ENCODE results near the gene THRA.

THRA gene

DNA sequence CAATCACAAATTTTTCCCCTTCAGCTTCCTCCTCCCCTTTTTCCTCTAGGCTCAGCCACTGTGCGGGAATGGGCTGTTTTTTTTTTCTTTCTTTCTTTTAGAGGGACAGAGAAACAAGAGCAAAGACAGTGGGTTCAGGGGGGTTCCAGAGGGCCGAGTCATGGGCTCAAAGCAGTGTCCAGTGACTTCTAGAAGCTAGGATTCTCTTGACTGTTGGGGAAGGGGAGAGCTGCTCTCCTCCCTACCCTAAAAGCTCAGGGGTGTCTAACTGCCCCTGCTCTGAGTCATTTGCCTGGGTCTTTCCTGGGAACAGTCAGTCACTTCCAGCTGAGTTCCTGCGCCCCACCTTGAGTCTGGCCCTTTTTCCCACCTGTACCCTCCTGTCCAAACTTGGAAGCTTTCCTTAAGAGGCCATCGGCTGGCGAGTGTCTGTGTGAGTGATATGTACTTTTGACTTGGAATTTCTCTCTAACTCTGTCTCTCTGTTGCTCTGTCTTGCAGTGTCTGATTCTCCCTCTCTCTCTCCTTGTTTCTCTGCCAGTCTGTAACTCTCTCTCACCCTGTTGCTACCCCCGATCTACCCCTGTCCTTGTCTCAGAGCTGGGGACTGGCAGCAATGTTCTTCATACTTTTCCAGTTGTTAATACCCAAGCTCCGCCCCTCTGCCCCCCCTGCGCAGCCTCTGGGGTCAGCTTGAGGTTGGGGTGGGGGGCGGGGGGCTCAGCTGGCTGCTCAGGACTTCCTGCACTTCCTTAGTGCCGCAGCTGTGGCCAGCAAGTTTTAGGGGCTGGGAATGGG is 2.4 kb downstream of the THRA start:
- no peak for DNase-seq

DNA sequence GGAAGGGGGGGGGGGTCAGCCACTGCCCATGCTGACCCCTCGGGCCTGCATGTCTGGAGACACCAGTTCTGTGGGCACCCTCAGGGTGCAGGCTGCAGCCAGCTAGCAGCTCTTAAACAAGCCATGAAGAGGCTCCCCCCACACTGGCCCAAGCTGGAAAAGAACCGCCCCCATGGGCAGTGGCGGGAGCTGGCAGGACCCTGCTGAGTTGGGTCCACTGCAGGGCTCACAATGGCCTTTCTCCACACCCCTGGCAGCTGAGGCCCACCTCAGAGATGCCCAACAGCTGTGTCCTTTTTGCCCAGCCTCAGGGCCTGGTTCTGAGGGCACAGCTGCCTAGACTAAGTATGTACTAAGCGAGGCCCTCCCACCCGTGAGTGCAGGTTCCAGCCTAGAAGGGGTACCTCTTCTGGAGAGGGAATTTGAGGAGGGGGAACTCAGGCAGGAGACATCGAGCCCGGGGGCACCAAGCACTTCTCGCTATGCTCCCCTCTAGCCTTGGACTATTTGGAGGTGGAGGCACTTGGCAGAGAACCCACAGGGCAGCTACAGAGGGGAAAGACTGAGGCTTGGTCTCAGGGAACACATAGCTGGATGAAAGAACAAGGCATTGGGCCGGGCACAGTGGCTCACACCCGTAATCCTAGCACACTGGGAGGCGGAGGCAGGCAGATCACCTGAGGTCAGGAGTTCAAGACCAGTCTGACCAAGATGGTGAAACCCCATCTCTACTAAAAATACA is 3.2 kb downstream of the THRA start:
- DNase-seq: no peak

DNA sequence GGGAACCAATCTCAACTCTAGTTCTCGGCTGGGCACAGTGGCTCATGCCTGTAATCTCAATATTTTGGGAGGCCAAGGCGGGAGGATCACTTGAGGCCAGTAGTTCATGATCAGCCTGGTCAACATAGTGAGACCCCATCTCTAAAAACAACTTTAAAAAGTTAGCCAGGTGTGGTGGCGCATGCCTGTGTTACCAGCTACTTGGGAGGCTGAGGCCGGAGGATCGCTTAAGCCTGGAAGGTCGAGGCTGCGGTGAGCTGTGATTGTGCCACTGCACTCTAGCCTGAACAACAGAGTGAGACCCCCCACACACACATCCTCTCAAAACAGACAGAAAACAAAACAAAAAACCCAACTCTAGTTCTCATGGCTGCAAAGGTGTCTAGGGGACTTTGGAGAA is 4.9 kb downstream of the THRA start:
- DNase-seq: no peak

DNA sequence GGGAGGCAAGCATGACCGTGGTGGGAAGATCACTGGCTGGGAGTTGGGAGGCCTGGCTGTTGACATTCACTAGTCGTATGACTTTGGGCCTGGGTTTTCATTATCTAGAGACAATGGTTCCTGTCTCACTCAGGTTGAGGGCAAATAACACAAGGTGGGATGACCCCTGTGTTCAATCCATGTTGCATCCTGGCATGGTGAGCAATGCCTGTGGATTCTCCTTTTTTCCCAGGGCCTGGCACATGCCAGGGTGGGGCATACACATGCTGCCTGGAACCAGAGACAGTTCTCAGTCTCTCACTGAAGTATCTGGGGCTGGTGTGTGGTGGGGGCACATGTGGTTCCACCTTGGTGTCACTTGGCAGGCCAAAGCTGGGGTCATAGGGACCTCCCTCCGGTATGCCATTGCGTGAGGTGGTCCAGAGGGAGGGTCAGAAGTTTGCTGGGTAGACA is 5.4 kb downstream of the THRA start:
- DNase-seq: no peak

DNA sequence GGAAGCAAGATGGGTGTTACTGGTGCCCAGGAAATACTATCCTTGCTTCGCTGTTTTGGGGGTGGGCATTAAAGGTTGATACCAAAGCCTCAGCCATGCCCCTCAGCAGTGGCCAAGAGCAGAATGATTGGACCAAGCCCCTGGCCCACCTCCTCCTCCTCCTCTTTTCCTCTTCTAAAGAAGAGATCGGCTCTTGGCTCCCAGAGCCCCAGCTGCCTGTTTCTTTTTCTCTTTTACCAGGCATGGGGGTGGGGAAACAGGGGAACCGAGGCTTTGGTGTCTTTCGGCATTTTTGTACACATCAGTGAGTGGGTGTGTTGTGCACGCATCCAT is 5.8 kb downstream of the THRA start:
- no peak for DNase-seq

DNA sequence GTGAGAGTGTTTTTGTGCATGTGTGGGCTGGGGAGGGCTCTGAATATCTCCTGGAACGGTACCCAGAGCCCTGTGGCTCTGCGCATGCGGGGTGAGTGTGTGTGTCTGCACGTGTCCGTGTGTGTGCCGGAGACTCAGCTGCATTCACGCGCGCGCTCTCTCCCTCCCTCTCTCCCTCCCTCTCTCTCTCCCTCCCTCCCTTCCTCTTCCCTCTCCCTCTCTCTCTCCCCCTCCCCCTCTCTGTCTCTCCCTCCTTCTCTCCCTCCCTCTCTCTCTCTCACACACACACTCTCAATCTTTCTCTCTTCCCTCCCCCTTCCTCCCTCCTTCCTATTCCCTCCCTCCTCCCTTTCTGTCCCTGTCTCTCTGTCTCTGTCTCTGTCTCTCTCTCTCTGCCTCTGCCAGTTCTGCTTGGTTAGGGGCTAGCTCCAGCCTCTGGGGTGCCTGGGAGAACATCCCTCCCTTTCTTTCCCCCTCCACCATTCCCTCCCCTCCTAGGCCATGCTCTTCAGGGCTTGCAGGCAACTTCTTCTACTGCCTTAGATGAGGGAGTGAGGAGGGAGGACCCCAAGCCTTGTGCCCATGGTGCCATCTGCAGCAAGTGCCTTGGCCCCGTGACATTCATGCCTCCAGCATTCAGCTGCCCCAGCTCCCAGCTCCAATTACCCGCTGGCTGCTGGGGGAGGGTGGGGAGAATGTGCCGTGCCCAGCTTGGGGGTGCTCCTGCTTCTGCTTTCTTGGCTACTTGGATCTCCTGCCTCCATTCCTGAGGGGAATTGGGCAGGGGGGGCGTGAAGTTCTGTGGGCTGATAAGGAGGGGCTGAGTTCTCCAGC is 6.4 kb downstream of the THRA start:
- DNase-seq: peak; percentile 85 to 89

DNA sequence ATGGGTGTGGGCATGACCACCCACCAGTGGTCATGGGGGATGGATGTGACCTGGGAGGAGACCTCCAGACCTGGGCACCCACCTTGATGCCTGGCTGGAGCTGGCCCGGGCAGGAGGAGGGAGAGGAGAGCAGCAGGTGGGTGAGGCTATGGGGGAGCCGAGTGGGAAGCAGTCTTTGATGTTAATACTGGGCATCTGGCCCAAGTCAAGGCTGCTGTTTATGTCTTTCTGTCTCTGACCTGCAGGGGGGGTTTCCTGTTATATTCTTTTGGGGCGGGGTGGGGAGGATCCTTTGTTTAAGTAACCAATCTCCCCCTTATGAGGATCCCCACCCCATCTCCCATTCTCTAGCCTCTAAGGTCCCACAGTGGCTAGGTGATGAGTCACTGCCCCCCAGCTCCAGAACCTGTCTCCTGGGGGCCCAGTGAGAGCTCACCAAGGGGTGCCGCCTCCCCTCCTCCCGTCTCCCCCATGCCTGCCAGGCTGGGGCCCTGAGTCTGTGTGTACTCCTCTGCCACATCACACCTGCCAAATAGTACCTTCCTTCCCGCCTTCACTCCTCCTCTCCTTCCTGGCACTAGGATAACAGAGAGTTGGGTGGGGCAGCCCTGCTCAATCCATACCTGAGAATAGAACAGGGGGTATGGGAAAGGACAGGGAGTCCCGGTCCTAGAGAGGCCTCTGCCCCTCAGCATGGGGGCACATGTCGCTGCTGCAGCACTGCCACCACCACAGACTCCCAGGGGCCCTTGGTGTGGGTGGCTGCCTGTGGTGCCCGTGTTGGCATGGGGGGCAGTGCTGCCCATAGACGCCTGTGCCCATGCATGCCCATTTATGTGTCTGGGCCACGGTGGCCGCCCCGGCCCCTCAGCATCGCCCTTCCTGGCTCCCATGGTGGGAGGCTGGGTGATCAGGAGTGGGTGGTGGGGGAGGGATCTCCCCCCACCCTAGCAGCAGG is 7.3 kb downstream of the THRA start:
- peak; percentile 25 to 33 for DNase-seq

DNA sequence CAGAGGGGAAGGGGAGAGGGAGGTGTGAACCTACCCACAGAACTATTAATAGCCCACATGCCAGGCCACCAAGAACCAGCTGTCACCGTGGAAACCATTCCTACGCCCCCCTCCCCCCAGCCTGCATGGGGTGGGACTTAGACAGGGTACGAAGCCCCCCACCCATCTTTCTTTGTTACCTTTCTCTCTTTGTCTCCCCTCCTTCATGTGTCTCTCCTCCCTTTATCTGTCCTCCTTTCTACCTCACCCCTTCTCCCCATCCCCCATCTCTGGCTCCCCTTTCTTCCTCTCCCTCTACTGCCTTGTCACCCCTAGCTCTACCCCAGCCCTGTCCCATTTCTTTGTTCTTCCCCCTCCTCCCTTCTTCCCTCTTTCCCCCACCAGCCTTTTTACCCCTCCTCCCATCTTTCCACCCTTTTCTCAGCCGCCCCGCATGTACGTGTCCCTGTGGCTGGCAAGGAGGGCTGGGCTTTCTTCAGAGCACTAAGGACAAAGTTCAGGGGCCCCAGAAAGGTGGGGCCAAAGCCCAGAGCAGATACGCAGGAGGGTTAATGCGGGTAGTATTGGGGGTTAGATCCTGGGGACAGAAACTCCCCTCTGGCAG is 8.0 kb downstream of the THRA start:
- no peak for DNase-seq

DNA sequence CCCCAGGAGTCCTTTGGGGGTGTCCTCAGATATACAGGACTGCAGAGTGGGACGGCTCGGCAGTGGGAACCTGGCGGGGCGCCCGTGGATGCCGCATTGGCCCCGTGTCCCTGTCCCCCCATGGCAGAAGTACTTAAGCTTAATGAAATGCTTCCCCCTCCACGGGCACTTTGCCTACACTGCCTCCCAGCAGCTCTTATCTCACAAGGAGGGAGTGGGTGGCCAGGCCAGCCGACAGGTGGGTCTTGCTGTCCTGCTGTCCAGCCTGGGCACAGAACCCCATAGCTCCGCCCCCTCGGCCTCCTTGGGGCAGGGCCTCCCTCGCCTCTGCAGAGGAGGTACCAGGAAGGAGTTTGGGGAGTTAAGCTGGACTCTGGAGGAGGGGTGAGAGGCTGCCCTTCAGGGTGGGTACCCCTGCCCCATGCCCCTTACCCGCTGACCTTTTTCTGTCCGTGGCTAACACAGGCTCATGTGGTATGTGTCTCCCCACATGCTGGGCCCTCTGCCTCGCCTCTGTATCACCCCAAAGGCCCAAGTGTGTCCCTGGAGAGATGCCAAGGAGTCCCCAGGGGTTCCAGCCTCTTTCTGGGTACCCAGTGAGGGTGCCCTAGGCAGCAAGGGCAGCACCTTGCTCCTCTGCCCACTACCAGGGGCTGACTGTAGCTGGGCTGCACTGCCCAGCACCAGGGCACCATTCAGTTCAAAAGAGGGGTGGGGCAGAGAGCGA is 8.7 kb downstream of the THRA start:
- DNase-seq: no peak

DNA sequence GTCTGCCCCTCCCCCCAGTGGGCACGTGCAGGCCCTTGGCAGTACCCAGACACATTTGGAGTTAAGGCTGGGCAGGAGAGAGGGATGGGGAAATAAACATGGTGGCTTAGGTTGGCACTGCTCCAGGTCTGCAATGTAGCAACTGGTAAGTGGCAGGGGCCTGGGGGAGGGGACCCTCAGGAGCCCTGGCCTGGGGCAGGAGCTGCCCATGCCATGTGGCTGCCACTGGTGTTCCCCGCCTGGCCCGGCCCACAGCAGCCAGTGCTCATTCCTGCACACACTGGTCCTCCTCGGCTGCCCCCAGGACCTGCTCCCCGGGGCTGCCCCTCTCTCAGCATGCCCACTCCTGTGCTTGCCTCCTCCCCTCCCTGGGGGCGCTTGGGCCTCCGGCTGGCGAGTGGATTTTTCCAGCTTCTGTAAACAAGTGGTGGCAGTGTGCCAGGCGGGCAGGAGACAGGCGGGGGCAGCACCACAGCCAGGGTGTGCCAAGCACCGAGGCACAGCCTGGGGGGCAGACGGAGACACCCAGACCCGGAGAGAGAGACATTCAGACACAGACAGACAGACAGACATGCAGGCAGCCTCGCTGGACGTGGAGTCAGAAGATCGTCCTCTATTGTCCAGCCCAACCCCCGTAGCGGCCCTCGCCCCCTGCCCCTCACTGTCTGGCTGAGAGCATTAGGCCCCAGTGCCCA is 9.4 kb downstream of the THRA start:
- DNase-seq: no peak

DNA sequence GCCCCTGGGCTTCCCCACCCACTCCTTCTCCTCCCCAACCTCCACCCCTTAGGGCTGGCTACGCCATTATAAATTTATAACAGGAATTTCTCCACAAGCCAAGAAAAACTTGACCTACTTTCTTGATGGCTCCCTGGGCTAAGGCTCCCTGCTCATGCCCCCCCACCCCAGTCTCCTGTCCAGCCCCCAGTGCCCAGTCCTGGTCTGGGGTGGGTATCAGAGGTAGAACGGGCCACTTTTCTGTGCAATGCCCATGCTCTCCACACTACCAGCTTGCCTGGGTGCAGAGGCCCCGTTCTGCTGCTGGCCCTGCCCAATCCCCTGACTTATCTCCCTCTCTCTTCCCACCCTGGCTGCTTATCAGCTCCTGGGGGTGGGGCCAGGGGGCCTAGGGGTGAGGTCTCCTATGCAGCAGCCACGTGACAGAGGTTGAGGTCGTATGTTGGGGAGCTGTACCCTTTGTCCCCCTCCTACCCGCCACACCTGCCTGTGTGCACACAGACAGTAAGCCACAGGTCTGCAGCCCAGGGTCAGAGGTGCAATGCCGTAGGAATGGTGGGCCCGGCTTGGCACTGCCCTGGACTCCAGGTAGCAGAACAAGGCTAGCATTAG is 10.1 kb downstream of the THRA start:
- DNase-seq: no peak

DNA sequence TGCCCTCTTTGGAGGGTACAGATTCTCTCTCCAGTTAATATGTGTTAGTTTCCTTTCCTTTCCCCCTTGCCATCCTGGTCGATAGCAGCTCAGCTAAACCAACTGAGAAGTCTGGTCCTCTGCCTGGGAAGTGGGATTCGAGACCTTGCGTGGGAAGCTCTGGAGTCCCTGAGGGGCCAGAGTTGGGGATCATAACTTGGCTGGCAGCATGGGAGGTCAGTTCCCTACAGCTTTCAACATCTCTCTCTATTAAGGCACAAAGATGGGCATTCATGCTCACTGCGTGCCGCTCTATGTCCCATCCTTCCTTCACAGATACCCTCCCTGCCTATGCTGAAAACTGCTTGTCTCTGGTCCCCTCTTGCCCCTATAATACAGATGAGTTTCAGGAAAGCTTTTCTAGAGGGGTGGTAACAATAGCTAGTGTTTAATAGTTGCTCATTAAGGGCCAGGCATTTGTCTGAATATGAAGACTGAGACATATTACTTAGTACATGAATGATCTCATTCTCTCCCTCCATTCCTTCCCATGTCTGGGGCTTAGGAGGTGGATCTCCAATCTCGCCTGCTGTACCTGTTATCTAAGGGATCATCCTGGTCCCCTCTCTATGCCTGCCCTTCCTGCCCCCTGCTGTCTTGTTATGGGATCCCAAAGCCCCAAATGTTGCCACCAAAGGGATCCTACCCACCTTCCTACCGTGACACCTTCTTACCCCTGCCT is 10.8 kb downstream of the THRA start:
- no peak for DNase-seq

DNA sequence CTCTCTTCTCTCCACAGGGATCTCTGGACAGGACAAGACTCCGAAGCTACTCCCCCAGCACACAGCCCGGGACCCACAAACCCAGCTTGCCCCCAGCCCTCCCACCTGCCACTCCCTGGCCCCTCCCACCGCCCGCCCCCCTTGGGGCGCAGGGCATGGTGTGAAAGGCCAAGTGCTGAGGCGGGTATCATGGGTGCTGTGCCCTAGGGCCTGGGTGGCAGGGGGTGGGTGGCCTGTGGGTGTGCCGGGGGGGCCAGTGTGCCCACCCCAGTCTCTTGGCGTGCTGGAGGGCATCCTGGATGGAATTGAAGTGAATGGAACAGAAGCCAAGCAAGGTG is 11.4 kb downstream of the THRA start:
- DNase-seq: no peak

DNA sequence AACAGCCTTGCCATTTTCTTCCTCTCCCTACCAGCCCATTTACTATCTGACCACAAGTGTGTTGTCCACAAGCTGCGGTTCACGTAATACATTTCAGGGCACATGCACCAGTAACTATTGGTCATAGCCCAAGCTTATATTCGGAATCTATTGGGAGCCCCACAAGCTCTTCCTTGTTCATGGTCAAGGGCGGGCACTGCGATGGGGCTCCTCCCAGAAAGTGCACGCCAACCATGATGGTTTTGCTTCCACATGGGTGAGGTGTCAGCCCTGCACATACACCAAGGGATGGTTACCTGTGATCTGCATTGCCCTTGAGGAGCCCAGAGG is 12.1 kb downstream of the THRA start:
- DNase-seq: no peak

DNA sequence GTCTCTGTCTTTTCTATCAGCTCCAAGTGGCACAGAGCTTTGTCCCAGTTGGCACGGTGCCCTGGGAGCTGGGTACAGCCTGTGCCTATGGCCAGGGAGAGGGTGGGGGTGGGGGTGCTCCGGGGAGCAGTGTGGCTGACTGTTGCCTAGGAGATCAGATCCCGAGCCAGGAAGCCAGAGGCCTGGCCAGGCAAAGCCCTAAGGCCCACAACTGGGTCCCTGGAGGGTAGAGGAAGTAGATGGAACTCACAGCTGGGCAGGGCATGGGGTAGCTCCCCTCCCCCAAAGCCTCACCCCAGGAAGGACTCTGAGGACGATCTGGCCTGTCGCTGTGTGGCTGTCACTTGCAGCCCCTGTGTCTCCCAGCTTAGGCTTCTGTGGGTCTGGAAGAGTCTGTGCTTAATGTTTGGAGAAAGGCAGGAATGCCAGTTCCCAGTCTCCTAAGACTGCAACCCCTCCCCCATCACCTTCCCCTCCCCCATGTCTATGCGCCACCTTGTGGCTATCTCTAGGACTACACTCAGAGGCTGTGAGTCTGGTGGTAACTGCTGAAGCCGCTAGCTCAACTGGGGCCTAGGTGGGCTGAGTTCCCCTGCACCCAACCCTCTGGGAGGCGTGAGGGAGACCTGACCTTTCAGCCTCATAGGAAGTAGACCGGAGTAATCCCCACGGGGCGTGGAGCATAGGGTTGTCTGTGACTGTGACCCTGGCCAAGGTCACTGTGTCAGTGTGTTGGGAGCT is 12.6 kb downstream of the THRA start:
- peak; percentile 56 to 77 for DNase-seq

DNA sequence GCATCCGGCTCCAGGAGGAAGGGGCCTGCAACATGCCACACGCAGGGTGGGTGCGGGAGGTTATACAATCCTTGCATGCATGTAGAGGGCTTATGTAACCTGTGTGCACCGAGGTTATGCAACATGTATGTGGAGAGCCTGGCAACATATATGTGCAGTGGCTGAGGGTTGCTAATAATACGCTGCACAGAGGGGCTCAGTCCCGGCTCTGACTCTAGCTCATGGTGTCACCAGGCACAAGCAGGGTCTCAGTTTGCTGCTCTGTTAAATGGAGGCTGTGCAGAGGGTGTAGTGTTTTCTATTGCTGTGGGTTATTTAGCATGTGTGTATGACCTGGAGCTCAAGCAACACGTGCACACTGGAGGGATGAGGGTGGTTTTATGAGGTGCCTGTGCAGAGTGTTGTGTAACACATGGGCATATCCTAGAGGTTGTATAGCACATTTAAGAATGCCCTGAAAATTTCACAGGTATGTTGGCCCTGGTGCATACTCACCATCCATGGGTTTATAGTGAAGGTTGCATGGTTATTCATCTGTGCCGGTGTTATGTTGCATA is 13.3 kb downstream of the THRA start:
- no peak for DNase-seq

DNA sequence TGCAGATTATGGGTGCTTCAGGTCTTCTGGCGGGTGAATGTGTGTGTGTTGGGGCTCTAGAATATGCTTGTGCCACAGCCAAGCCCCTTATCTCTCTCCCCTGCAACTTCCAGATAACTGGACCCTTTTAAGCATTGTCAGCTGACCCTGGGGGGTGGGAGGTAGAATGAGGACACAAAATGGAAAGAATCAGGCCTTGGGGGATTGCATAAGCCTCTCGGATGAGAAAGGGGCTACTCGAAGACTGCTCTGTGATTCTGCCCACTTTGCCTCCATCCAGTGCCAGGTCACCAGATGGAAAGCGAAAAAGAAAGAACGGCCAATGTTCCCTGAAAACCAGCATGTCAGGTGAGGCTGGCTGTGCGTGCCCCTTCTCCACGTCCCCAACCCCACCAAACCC is 13.8 kb downstream of the THRA start:
- no peak for DNase-seq

DNA sequence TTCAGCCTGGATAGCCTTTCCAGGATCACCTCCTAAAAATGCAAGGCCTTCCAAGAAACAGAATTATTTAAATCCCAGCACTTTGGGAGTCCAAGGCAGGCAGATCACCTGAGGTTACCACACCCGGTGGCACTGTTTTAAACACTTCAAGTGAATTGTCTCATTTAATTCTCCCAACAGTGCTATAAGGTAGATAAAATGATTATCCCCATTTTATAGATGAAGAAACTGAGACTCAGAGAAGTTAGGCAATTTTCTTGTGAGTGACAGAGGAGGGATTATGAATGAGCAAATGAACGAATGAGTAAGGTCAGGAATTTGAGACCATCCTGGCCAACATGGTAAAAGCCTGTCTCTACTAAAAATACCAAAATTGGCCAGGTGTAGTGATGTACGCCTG is 16.8 kb downstream of the THRA start:
- no peak for DNase-seq

DNA sequence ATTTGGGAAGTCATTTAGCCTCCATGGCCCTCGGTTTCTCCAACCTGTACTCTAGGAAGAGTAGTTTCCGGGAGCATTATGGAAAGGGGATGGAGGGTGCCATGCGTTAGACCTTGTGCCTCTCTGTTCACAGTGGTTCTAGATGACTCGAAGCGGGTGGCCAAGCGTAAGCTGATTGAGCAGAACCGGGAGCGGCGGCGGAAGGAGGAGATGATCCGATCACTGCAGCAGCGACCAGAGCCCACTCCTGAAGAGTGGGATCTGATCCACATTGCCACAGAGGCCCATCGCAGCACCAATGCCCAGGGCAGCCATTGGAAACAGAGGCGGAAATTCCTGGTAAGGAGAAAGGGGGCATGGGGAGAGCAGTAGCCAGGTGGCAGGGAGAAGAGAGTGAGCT is 21.7 kb downstream of the THRA start:
- no peak for DNase-seq
